HFFc6 (cell line): Measurements from ENCODE around the gene LPAR2. TPM values are rescaled to one million over a fixed set of nuclear protein-coding genes. Genes with fewer than 3 reads are reported as not detected.
A peak's percentile ranks its signal among the peaks of the same experiment; 100 is the strongest.
"Not testable (repeated sequence)": the region's sequence is repeated elsewhere in the genome, so short reads cannot be mapped to it uniquely, and the experiment has no call there.

Source experiments
- DNase-seq: peaks from one replicate; pipeline ENCODE4 v3.0.0-alpha.2; 2018
- H3K27ac Mint-ChIP-seq: 2 replicates; pipeline ENCODE4 v1.8.0; 2020; ENCODE audit warnings: mild to moderate bottlenecking, mixed read lengths
- H3K27me3 Mint-ChIP-seq: 2 replicates; pipeline ENCODE4 v1.8.0; 2021; ENCODE audit warnings: mild to moderate bottlenecking, moderate library complexity, mixed read lengths; ENCODE audit not compliant: insufficient read depth
- H3K36me3 Mint-ChIP-seq: 2 replicates; pipeline ENCODE4 v1.8.0; 2021; ENCODE audit warnings: low read depth, mixed read lengths
- H3K4me1 Mint-ChIP-seq: 2 replicates; pipeline ENCODE4 v1.8.0; 2020; ENCODE audit warnings: low read depth, mixed read lengths
- H3K4me3 Mint-ChIP-seq: 2 replicates; pipeline ENCODE4 v1.8.0; 2020; ENCODE audit warnings: mild to moderate bottlenecking, moderate library complexity, mixed read lengths
- H3K9me3 Mint-ChIP-seq: 2 replicates; pipeline ENCODE4 v1.8.0; 2020; ENCODE audit warnings: mild to moderate bottlenecking, mixed read lengths
- total RNA-seq, 6 experiments: library from RNA; stranded (reverse); fragmentation: NEBNext Ultra II Directional; extraction: Animal tissue kit (Norgen Biotek cat#: 25700); gene quantifications; 2 replicates in 1 of 6; 3 replicates in 5 of 6; pipeline ENCODE4 v1.2.3, GENCODE V29; 2021
- TF ChIP-seq, protein P1 (sequence below): fragments of 200-600 bp; sonication (generic); IDR thresholded peaks from 2 replicates; pipeline ENCODE4 v1.5.0; 2021; ENCODE audit warnings: antibody characterized with exemption, mild to moderate bottlenecking

Gene LPAR2
- total RNA-seq, 6 experiments from 2014 or later: 2.6 to 4.2 (median 3.2) TPM

- Mint-ChIP-seq H3K36me3 (no peaks in the 10 kb centered on the region), H3K4me1 (peaks cover 32% of the 10 kb centered on the region), H3K4me3 (peak within 1 kb of the TSS; percentile 74), H3K27me3 (peaks cover 7% of the 10 kb centered on the region), H3K27ac (peak within 1 kb of the TSS; percentile 13), H3K9me3 (no peaks in the 10 kb centered on the region)
- TF ChIP-seq, protein P1, sequence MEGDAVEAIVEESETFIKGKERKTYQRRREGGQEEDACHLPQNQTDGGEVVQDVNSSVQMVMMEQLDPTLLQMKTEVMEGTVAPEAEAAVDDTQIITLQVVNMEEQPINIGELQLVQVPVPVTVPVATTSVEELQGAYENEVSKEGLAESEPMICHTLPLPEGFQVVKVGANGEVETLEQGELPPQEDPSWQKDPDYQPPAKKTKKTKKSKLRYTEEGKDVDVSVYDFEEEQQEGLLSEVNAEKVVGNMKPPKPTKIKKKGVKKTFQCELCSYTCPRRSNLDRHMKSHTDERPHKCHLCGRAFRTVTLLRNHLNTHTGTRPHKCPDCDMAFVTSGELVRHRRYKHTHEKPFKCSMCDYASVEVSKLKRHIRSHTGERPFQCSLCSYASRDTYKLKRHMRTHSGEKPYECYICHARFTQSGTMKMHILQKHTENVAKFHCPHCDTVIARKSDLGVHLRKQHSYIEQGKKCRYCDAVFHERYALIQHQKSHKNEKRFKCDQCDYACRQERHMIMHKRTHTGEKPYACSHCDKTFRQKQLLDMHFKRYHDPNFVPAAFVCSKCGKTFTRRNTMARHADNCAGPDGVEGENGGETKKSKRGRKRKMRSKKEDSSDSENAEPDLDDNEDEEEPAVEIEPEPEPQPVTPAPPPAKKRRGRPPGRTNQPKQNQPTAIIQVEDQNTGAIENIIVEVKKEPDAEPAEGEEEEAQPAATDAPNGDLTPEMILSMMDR: no peak
- DNase-seq: peak; percentile 68
Observed at GRCh38 chr19:19618219-19619051, 9.6 kb downstream of the LPAR2 start, which contains the start of gene PBX4. Gene PBX4 (minus strand): TSS chr19:19618687. CDS start chr19:19618629, 58 bp downstream.

DNA sequence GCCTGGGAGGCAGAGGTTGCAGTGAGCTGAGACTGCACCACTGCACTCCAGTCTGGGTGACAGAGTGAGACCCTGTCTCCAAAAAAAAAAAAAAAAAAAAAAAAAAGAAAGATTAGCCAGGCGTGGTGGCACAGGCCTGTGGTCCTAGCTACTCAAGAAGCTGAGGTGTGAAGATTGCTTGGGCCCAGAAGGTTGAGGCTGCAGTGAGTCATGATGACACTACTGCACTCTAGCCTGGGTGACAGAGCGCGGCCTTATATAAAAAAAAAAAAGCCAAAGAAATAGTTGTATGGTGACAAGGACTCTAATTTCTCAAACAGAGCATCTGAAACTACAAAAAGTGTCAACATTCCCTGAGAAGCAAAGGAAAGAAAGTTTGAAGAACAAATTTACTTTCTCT is 12.9 kb downstream of the LPAR2 start:
- H3K27me3 Mint-ChIP-seq: peaks cover 7% of the 10 kb centered on the region

DNA sequence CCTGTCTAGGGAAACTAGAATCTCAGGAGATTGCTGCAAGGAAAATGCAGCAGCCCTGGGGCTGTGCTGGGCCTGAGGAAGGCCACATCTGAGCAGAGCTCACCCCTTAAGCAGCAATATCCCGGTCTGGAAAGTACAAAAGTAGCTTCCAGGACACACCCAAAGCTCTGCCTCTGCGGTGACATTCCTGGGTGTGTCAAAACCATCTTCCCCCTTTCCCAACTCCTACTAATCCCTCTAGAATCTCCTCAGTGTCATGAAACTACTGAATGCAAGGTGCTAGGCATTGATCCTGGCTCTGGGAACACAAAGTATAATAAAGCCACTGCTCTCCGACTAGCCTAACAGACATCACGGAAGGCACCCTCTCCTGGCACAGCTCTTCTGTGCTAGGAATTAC is 14.5 kb downstream of the LPAR2 start:
- Mint-ChIP-seq H3K9me3 (no peaks in the 10 kb centered on the region), H3K27me3 (peaks cover 2% of the 10 kb centered on the region), H3K4me3 (no peak overlapping the region), H3K36me3 (no peaks in the 10 kb centered on the region), H3K27ac (no peak overlapping the region; the same call in 1 of the 2 replicates), H3K4me1 (peaks cover 24% of the 10 kb centered on the region)
- peak; percentile 11 for DNase-seq
- TF ChIP-seq, protein P1: no peak

More for the DNA sequence above, 12.9 kb downstream of the LPAR2 start:
- Mint-ChIP-seq H3K36me3 (no peaks in the 10 kb centered on the region), H3K27ac (peak overlapping the region; percentile 9; the same call in 1 of the 2 replicates), H3K4me3 (no peak overlapping the region), H3K4me1 (peaks cover 34% of the 10 kb centered on the region), H3K9me3 (no peaks in the 10 kb centered on the region)
- peak; percentile 29 for DNase-seq
- TF ChIP-seq, protein P1: no peak

DNA sequence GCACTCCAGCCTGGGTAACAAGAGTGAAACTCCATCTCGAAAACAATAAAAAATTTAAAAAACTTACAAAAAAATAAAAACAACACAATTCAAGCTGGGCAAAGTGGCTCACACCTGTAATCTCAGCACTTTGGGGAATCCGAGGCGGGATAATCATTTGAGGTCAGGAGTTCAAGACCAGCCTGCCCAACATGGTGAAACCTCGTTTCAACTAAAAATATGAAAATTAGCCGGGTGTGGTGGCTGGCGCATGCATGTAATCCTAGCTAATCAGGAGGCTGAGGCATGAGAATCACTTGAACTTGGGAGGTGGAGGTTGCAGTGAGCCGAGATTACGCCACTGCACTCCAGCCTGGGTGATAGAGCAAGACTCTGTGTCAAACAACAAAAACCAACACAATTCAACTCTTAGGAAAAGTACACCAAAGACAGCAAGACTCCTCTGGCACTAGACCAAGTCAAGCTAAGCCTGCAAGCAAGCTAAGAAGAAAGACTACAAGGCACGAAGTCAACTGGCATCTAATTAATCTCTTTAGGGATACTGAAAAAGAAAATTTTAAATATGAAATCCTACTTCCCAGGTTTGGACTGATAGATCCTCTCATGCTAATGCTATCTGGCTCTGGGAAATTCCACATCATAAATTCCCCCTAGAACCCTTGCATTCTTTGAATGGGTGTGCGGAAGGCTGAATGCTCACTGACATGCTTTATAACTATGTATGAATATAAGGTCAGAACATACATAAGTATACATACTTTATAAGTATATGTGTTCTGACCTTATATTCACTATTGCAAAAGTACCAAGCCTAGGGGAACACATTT is 17.4 kb downstream of the LPAR2 start:
- H3K9me3 Mint-ChIP-seq: no peaks in the 10 kb centered on the region
- no peak overlapping the region for H3K4me3 Mint-ChIP-seq
- peaks cover 19% of the 10 kb centered on the region for H3K4me1 Mint-ChIP-seq
- no peaks in the 10 kb centered on the region; the same call in none of the 2 replicates for H3K27me3 Mint-ChIP-seq
- H3K27ac Mint-ChIP-seq: no peak overlapping the region
- H3K36me3 Mint-ChIP-seq: no peaks in the 10 kb centered on the region
- DNase-seq: no peak
- TF ChIP-seq, protein P1: no peak

- DNase-seq, H3K27ac Mint-ChIP-seq, H3K9me3 Mint-ChIP-seq, H3K27me3 Mint-ChIP-seq, H3K4me3 Mint-ChIP-seq, H3K36me3 Mint-ChIP-seq, H3K4me1 Mint-ChIP-seq: not testable (repeated sequence)
Observed at GRCh38 chr19:19606686-19607085, 21.3 kb downstream of the LPAR2 start.
